Gastroesophageal sphincter (tissue), 4 donors: ENCODE measurements around the gene SLC44A3. TPM values are rescaled to one million over a fixed set of nuclear protein-coding genes. Genes with fewer than 3 reads are reported as not detected.

Experiments
- ATAC-seq: fragments of 150-250 bp; one replicate; pipeline ENCODE4 v1.9.1; 2016; ENCODE audit warnings: mild to moderate bottlenecking, moderate library complexity
- H3K27ac ChIP-seq, 4 donors: fragments of 200-600 bp; sonication (generic) in 3 of 4; 1 replicate in 3 of 4; 2 replicates in 1 of 4; pipeline ENCODE4 v1.5.1; 2016 to 2019
- H3K27me3 ChIP-seq: fragments of 200-600 bp; sonication (generic); one replicate; pipeline ENCODE4 v1.5.1; 2019
- H3K36me3 ChIP-seq, 2 donors: fragments of 200-600 bp; sonication (generic); one replicate each; pipeline ENCODE4 v1.5.1; 2019; ENCODE audit warnings: control low read depth in 1 of 2
- H3K4me1 ChIP-seq, 3 donors: fragments of 200-600 bp; sonication (generic); 1 replicate in 2 of 3; 2 replicates in 1 of 3; pipeline ENCODE4 v1.5.1; 2016 to 2019; ENCODE audit warnings: control low read depth in 2 of 3
- H3K4me3 ChIP-seq, 2 donors: fragments of 200-600 bp; sonication (generic); one replicate each; pipeline ENCODE4 v1.5.1; 2019; ENCODE audit warnings: mild to moderate bottlenecking in 1 of 2, moderate library complexity in 1 of 2
- H3K9me3 ChIP-seq, 3 donors: fragments of 200-600 bp; sonication (generic); one replicate each; pipeline ENCODE4 v1.5.1; 2017 to 2019; ENCODE audit warnings: control low read depth in 2 of 3
- CTCF ChIP-seq, 4 experiments: fragments of 200-600 bp in 2 of 4; fragments of 450-650 bp in 2 of 4; sonication (generic) in 1 of 4; IDR thresholded peaks; one replicate each; pipeline ENCODE4 v1.5.1; 2017 to 2019; ENCODE audit warnings: antibody characterized with exemption in 4 of 4, mild to moderate bottlenecking in 2 of 4, moderate library complexity in 2 of 4
- EP300 ChIP-seq: sonication (generic); formaldehyde crosslinking; IDR thresholded peaks from one replicate; pipeline ENCODE4 v1.6.1; 2017; ENCODE audit warnings: antibody characterized with exemption, mild to moderate bottlenecking
- POLR2A ChIP-seq, 2 donors: fragments of 450-650 bp; IDR thresholded peaks; one replicate each; pipeline ENCODE4 v1.6.1; 2017; ENCODE audit warnings: antibody characterized with exemption in 2 of 2, mild to moderate bottlenecking in 2 of 2, moderate library complexity in 1 of 2
- POLR2AphosphoS5 ChIP-seq: sonication (generic); formaldehyde crosslinking; IDR thresholded peaks from one replicate; pipeline ENCODE4 v1.6.1; 2017; ENCODE audit warnings: antibody characterized with exemption
- WGBS, 2 donors: methylation state at CpG; one replicate each; pipeline ENCODE4 v1.1.5; 2018; ENCODE audit warnings: low coverage in 1 of 2; 5-methylcytosine and 5-hydroxymethylcytosine counted together
- total RNA-seq, 4 donors: library from RNA; depleted of rRNA; stranded (reverse); fragments of >200 nt; gene quantifications; one replicate each; pipeline ENCODE4 v1.1.0, GENCODE V29; 2016

The SLC44A3 gene
- total RNA-seq, 4 donors from 2014 or later: 0.47 to 3.9 (median 1.2) TPM

- 72 to 91% methylated on average over 2 to 3 of the region's 3 CpGs for WGBS, 2 donors
- Histone ChIP-seq H3K27me3 (no peaks in the 10 kb centered on the region), H3K9me3 (no peaks in the 10 kb centered on the region), H3K4me3 (no peak overlapping the region), H3K27ac (no peak overlapping the region), H3K4me1 (peaks cover 0 to 23% (median 9%) of the 10 kb centered on the region in 3 donors), H3K36me3 (peaks cover 0 to 8% of the 10 kb centered on the region in 2 donors)
- no peak for TF ChIP-seq CTCF (IDR thresholded peaks at IDR 0.05)
- TF ChIP-seq POLR2AphosphoS5: no peak
- no peak for TF ChIP-seq EP300
- TF ChIP-seq POLR2A (IDR thresholded peaks at IDR 0.05): no peak
- no peak for ATAC-seq
These were observed 68.0 kb downstream of the SLC44A3 start for GRCh38 chr1:94888201-94888600.

- no peak for ATAC-seq
- Histone ChIP-seq H3K27me3 (no peaks in the 10 kb centered on the region), H3K4me1 (peaks cover 0 to 3% (median 0%) of the 10 kb centered on the region in 3 donors), H3K4me3 (no peak overlapping the region), H3K9me3 (no peaks in the 10 kb centered on the region), H3K36me3 (peaks cover 4 to 50% of the 10 kb centered on the region in 2 donors), H3K27ac (no peak overlapping the region)
- 86 to 94% methylated on average over 2 to 4 of the region's 4 CpGs for WGBS, 2 donors
- TF ChIP-seq CTCF (IDR thresholded peaks at IDR 0.05): no peak
These were observed 72.6 kb downstream of the SLC44A3 start for GRCh38 chr1:94892604-94893254.

- peaks cover 4 to 68% of the 10 kb centered on the region in 2 donors for H3K36me3 ChIP-seq
- 82 to 94% methylated on average over 3 to 4 of the region's 4 CpGs for WGBS, 2 donors
- no peak overlapping the region for H3K27ac ChIP-seq
These were observed 74.5 kb downstream of the SLC44A3 start for GRCh38 chr1:94894630-94895029.

GRCh38 chr1:94895518-94895917 is 75.4 kb downstream of the SLC44A3 start:
- Histone ChIP-seq H3K27me3 (no peaks in the 10 kb centered on the region), H3K9me3 (no peaks in the 10 kb centered on the region), H3K27ac (no peak overlapping the region), H3K36me3 (peaks cover 4 to 70% of the 10 kb centered on the region in 2 donors), H3K4me3 (no peak overlapping the region), H3K4me1 (peaks cover 10 to 30% (median 12%) of the 10 kb centered on the region in 3 donors)
- 83 to 89% methylated on average over 1 of the region's 1 CpG for WGBS, 2 donors
- TF ChIP-seq POLR2AphosphoS5 (no peak), POLR2A (IDR thresholded peaks at IDR 0.05) (no peak), CTCF (IDR thresholded peaks at IDR 0.05) (no peak), EP300 (no peak)
- ATAC-seq: no peak

More at GRCh38 chr1:94894630-94895029, 74.5 kb downstream of the SLC44A3 start:
- Histone ChIP-seq H3K27me3 (no peaks in the 10 kb centered on the region), H3K9me3 (no peaks in the 10 kb centered on the region), H3K4me1 (peaks cover 7 to 22% (median 12%) of the 10 kb centered on the region in 3 donors), H3K4me3 (no peak overlapping the region)
- ATAC-seq: no peak
- TF ChIP-seq POLR2A (IDR thresholded peaks at IDR 0.05) (no peak), CTCF (IDR thresholded peaks at IDR 0.05) (no peak), EP300 (no peak), POLR2AphosphoS5 (no peak)
